GM12865 (cell line): ENCODE data around the gene OR8D1.
A peak's percentile ranks its signal among the peaks of the same experiment; 100 is the strongest.

Experiments
- DNase-seq: peaks from one replicate; pipeline ENCODE4 v3.0.0; 2010; ENCODE audit warnings: low read depth
- H3K4me3 ChIP-seq: 2 replicates; pipeline ENCODE4 v1.5.1; 2011; ENCODE audit warnings: mild to moderate bottlenecking, low read depth, low read length, control low read depth
- CTCF ChIP-seq: IDR thresholded peaks from 2 replicates; pipeline ENCODE4 v1.5.1; 2011; ENCODE audit warnings: low read length, control low read depth, low read depth, inconsistent platforms; ENCODE audit not compliant: insufficient read depth; ENCODE audit errors: missing control alignments

Gene OR8D1

GRCh38 chr11:124296016-124296415 lies 17.7 kb downstream of the OR8D1 start:
- no peak for TF ChIP-seq CTCF
- no peak overlapping the region for H3K4me3 ChIP-seq
- DNase-seq, result no peak

- no peak for TF ChIP-seq CTCF
- no peak overlapping the region for H3K4me3 ChIP-seq
- no peak for DNase-seq
Observed at GRCh38 chr11:124294687-124295086, 19.1 kb downstream of the OR8D1 start.

- no peak for TF ChIP-seq CTCF
- no peak overlapping the region for H3K4me3 ChIP-seq
- DNase-seq, result no peak
Observed at GRCh38 chr11:124285610-124286344, 28.0 kb downstream of the OR8D1 start.

- H3K4me3 ChIP-seq, result no peak overlapping the region
- no peak for TF ChIP-seq CTCF
- no peak for DNase-seq
Observed at GRCh38 chr11:124278261-124278660, 35.5 kb downstream of the OR8D1 start.

GRCh38 chr11:124277804-124278203 lies 35.9 kb downstream of the OR8D1 start:
- no peak overlapping the region for H3K4me3 ChIP-seq
- DNase-seq, result no peak
- TF ChIP-seq CTCF, result peak; percentile 3

- no peak for DNase-seq
- no peak overlapping the region for H3K4me3 ChIP-seq
- TF ChIP-seq CTCF, result no peak
Observed at GRCh38 chr11:124277207-124277606, 36.5 kb downstream of the OR8D1 start.

- no peak for DNase-seq
- no peak for TF ChIP-seq CTCF
Observed at GRCh38 chr11:124276081-124276480, 37.7 kb downstream of the OR8D1 start.

More at GRCh38 chr11:124276081-124276480, 37.7 kb downstream of the OR8D1 start:
- H3K4me3 ChIP-seq, result no peak overlapping the region
